MM.1S (cell line): ENCODE measurements around the gene HPS6.

Source experiments
- EZH2 ChIP-seq: fragments of 300-600 bp; sonication (generic); optimal IDR thresholded peaks from 2 replicates; pipeline ENCODE3; 2017; ENCODE audit warnings: low read depth, mild to moderate bottlenecking, antibody characterized with exemption, low read length, mixed read lengths
- EZH2phosphoT487 ChIP-seq: fragments of 300-600 bp; sonication (generic); IDR thresholded peaks from 2 replicates; pipeline ENCODE4 v1.6.1; 2018; ENCODE audit warnings: antibody characterized with exemption, low read length
- TF ChIP-seq, protein P1 (sequence below): fragments of 300-600 bp; sonication (generic); IDR thresholded peaks from 2 replicates; pipeline ENCODE4 v1.5.1; 2016; ENCODE audit warnings: antibody characterized with exemption, low read length, mixed read lengths

- TF ChIP-seq, protein P1, sequence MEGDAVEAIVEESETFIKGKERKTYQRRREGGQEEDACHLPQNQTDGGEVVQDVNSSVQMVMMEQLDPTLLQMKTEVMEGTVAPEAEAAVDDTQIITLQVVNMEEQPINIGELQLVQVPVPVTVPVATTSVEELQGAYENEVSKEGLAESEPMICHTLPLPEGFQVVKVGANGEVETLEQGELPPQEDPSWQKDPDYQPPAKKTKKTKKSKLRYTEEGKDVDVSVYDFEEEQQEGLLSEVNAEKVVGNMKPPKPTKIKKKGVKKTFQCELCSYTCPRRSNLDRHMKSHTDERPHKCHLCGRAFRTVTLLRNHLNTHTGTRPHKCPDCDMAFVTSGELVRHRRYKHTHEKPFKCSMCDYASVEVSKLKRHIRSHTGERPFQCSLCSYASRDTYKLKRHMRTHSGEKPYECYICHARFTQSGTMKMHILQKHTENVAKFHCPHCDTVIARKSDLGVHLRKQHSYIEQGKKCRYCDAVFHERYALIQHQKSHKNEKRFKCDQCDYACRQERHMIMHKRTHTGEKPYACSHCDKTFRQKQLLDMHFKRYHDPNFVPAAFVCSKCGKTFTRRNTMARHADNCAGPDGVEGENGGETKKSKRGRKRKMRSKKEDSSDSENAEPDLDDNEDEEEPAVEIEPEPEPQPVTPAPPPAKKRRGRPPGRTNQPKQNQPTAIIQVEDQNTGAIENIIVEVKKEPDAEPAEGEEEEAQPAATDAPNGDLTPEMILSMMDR = no peak
- TF ChIP-seq EZH2 (no peak), EZH2phosphoT487 (no peak)
Observed at GRCh38 chr10:102024799-102025198, 40.4 kb upstream of the HPS6 start.
